ENCODE measurements around the gene ITPKB.

GRCh38 chr1:226688056-226688748 lies 50.9 kb downstream of the ITPKB start:
- no peak for TF ChIP-seq CTCF (IDR thresholded peaks at IDR 0.05; ENCODE audit: low read depth, low read length)
- no peak for TF ChIP-seq POLR2A (IDR thresholded peaks at IDR 0.05; ENCODE audit: extremely low read depth, insufficient read length)
- no peak for TF ChIP-seq MYC (IDR thresholded peaks at IDR 0.05; ENCODE audit: low read depth, low read length)
